GM12892 (cell line): Measurements from ENCODE around the gene FAM90A1.
"Not testable (repeated sequence)": the region's sequence is repeated elsewhere in the genome, so short reads cannot be mapped to it uniquely, and the experiment has no call there.

Source experiments
- POLR2A ChIP-seq: IDR thresholded peaks from 2 replicates; pipeline ENCODE4 v1.6.1; 2011; ENCODE audit warnings: low read depth, low read length, control low read depth
- POLR2AphosphoS5 ChIP-seq: IDR thresholded peaks from 2 replicates; pipeline ENCODE4 v1.6.1; 2011; ENCODE audit warnings: low read depth, low read length, control low read depth

DNA sequence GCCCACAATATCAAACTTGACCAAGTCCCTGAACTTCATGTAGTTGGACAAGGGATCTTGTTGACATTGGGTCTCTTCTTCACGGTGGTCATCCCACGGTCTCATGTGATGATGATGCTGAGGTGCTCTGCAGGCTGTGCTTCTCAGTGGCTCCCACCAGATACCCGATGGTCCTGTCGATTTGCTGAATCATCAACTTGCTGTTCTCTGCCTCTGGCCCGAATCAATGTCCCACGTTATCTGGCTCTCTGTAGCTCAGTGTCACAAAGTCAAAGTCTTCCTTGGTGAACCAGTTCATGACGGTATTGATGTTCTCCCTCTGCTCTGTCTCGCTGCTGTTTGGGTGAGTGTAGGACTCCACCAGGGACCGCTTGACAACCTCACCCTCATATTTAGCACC lies 27.3 kb upstream of the FAM90A1 start:
- not testable (repeated sequence) for TF ChIP-seq POLR2A, POLR2AphosphoS5
